Fibroblast of lung (primary cell): ENCODE measurements around the gene BZW1.

Experiments used
- EZH2 ChIP-seq: IDR thresholded peaks from 2 replicates; pipeline ENCODE4 v1.5.1; 2012; ENCODE audit warnings: low read length, control low read depth, mild to moderate bottlenecking; ENCODE audit errors: missing control alignments
- TF ChIP-seq, protein P1 (sequence below), 2 donors: IDR thresholded peaks in 1 of 2; conservative IDR thresholded peaks in 1 of 2; 1 replicate in 1 of 2; 2 replicates in 1 of 2; pipeline ENCODE4 v1.5.1; 2011 to 2012; ENCODE audit warnings: low read length in 2 of 2, control low read depth in 1 of 2, inconsistent platforms in 1 of 2, low read depth in 1 of 2, mild to moderate bottlenecking in 1 of 2

DNA sequence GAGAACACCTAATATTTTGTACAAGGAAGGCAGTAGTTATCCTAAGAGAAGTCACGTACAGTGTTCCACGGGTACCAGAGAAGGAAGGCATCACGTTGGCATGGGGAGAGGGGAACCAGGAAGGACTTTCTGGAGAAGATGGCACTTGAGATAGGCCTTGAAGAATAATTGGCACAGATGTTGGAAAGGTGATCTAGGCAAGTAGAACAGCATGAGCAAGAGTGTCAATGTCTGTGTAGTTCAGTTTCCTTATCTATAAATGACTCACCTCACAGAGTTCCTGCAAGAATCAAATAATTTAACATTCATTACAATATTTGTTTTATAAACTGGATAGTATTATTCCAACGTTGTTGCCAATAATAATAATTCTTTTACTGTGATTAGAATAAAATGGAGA is 48.3 kb upstream of the BZW1 start:
- TF ChIP-seq, protein P1, sequence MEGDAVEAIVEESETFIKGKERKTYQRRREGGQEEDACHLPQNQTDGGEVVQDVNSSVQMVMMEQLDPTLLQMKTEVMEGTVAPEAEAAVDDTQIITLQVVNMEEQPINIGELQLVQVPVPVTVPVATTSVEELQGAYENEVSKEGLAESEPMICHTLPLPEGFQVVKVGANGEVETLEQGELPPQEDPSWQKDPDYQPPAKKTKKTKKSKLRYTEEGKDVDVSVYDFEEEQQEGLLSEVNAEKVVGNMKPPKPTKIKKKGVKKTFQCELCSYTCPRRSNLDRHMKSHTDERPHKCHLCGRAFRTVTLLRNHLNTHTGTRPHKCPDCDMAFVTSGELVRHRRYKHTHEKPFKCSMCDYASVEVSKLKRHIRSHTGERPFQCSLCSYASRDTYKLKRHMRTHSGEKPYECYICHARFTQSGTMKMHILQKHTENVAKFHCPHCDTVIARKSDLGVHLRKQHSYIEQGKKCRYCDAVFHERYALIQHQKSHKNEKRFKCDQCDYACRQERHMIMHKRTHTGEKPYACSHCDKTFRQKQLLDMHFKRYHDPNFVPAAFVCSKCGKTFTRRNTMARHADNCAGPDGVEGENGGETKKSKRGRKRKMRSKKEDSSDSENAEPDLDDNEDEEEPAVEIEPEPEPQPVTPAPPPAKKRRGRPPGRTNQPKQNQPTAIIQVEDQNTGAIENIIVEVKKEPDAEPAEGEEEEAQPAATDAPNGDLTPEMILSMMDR (conservative IDR thresholded peaks at IDR 0.05 in 1 of 2, IDR thresholded peaks at IDR 0.05 in 1 of 2; ENCODE audit: low read depth in 1 of 2, low read length in 2 of 2), result no peak
- TF ChIP-seq EZH2, result no peak
